ENCODE measurements around the gene SYNE2. TPM values are rescaled to one million over a fixed set of nuclear protein-coding genes. Genes with fewer than 3 reads are reported as not detected.

SYNE2 gene
- total RNA-seq, 1 donor from 2014 or later, result 5.7 TPM

DNA sequence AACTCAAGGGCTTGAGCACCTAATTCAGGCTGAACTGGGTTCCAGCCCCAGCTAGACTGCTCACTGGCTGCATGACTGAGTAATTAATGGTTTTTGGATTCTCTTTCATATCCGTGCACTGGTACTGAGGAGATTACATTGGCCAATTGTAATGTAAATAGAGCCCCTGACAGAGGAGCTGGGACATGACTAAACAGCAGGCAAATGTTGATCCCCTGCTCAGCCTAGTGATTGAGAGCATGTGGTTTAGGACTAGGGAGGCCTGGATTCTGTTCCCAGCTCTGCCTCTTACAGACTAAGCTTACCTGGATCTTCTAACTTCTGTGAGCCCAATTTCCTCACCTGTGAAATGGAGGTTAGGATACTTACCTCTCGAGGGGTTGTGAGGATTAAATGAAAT lies 237.1 kb downstream of the SYNE2 start:
- no peak for TF ChIP-seq EZH2 (IDR thresholded peaks at IDR 0.05; ENCODE audit: insufficient read depth, low read length)
- TF ChIP-seq, protein P1, sequence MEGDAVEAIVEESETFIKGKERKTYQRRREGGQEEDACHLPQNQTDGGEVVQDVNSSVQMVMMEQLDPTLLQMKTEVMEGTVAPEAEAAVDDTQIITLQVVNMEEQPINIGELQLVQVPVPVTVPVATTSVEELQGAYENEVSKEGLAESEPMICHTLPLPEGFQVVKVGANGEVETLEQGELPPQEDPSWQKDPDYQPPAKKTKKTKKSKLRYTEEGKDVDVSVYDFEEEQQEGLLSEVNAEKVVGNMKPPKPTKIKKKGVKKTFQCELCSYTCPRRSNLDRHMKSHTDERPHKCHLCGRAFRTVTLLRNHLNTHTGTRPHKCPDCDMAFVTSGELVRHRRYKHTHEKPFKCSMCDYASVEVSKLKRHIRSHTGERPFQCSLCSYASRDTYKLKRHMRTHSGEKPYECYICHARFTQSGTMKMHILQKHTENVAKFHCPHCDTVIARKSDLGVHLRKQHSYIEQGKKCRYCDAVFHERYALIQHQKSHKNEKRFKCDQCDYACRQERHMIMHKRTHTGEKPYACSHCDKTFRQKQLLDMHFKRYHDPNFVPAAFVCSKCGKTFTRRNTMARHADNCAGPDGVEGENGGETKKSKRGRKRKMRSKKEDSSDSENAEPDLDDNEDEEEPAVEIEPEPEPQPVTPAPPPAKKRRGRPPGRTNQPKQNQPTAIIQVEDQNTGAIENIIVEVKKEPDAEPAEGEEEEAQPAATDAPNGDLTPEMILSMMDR (IDR thresholded peaks at IDR 0.05; ENCODE audit: insufficient read depth, low read depth, low read length), result no peak
- Histone ChIP-seq H3K9ac (ENCODE audit: low read length) (no peak overlapping the region), H3K79me2 (ENCODE audit: insufficient read depth, low read length) (no peaks in the 10 kb centered on the region), H3K27me3 (ENCODE audit: insufficient read depth, low read length) (no peaks in the 10 kb centered on the region), H3K27ac (ENCODE audit: low read depth, low read length) (no peak overlapping the region), H3K36me3 (ENCODE audit: insufficient read depth, low read length) (no peaks in the 10 kb centered on the region), H3K4me3 (ENCODE audit: insufficient read depth, low read depth, low read length) (no peak overlapping the region), H3K4me1 (ENCODE audit: insufficient read depth, low read length) (no peaks in the 10 kb centered on the region), H4K20me1 (ENCODE audit: insufficient read depth, low read length) (no peaks in the 10 kb centered on the region), H3K4me2 (ENCODE audit: low read length) (no peak overlapping the region), H2AFZ (ENCODE audit: low read depth, low read length) (no peak overlapping the region), H3K9me3 (ENCODE audit: insufficient read depth, low read depth, low read length) (no peaks in the 10 kb centered on the region)
- no peak for DNase-seq (ENCODE audit: low read depth)
- H3K4me3 Mint-ChIP-seq (ENCODE audit: unreplicated experiment), result no peak overlapping the region
- H3K4me1 Mint-ChIP-seq (ENCODE audit: low read depth, unreplicated experiment), result peaks cover 4% of the 10 kb centered on the region
- FAIRE-seq, result no peak
- no peaks in the 10 kb centered on the region for H3K9me3 Mint-ChIP-seq (ENCODE audit: unreplicated experiment)
- H3K36me3 Mint-ChIP-seq (ENCODE audit: low read depth, unreplicated experiment), result no peaks in the 10 kb centered on the region
- H3K27me3 Mint-ChIP-seq (ENCODE audit: low read depth, unreplicated experiment), result no peaks in the 10 kb centered on the region
- H3K27ac Mint-ChIP-seq (ENCODE audit: unreplicated experiment), result no peak overlapping the region

GRCh38 chr14:64091217-64091616 lies 238.4 kb downstream of the SYNE2 start:
- no peak overlapping the region for H3K4me3 Mint-ChIP-seq (ENCODE audit: unreplicated experiment)
- H3K36me3 ChIP-seq (ENCODE audit: insufficient read depth, low read length), result no peaks in the 10 kb centered on the region
- H3K27me3 ChIP-seq (ENCODE audit: insufficient read depth, low read length), result no peaks in the 10 kb centered on the region
- peaks cover 10% of the 10 kb centered on the region for H3K4me1 Mint-ChIP-seq (ENCODE audit: low read depth, unreplicated experiment)
- no peak overlapping the region for H3K9ac ChIP-seq (ENCODE audit: low read length)
- no peak overlapping the region for H2AFZ ChIP-seq (ENCODE audit: low read depth, low read length)
- no peak for DNase-seq (ENCODE audit: low read depth)
- peaks cover 3% of the 10 kb centered on the region for H3K4me1 ChIP-seq (ENCODE audit: insufficient read depth, low read length)
- no peaks in the 10 kb centered on the region for H3K9me3 Mint-ChIP-seq (ENCODE audit: unreplicated experiment)
- no peaks in the 10 kb centered on the region for H3K9me3 ChIP-seq (ENCODE audit: insufficient read depth, low read depth, low read length)
- no peak overlapping the region for H3K4me2 ChIP-seq (ENCODE audit: low read length)
- no peak for FAIRE-seq
- no peaks in the 10 kb centered on the region for H3K36me3 Mint-ChIP-seq (ENCODE audit: low read depth, unreplicated experiment)
- H3K27ac Mint-ChIP-seq (ENCODE audit: unreplicated experiment), result no peak overlapping the region
- H3K27me3 Mint-ChIP-seq (ENCODE audit: low read depth, unreplicated experiment), result no peaks in the 10 kb centered on the region
- no peak overlapping the region for H3K27ac ChIP-seq (ENCODE audit: low read depth, low read length)
- no peaks in the 10 kb centered on the region for H4K20me1 ChIP-seq (ENCODE audit: insufficient read depth, low read length)
- TF ChIP-seq, protein P1 (IDR thresholded peaks at IDR 0.05; ENCODE audit: insufficient read depth, low read depth, low read length), result no peak
- no peak for TF ChIP-seq EZH2 (IDR thresholded peaks at IDR 0.05; ENCODE audit: insufficient read depth, low read length)
- H3K4me3 ChIP-seq (ENCODE audit: insufficient read depth, low read depth, low read length), result no peak overlapping the region
- H3K79me2 ChIP-seq (ENCODE audit: insufficient read depth, low read length), result no peaks in the 10 kb centered on the region

DNA sequence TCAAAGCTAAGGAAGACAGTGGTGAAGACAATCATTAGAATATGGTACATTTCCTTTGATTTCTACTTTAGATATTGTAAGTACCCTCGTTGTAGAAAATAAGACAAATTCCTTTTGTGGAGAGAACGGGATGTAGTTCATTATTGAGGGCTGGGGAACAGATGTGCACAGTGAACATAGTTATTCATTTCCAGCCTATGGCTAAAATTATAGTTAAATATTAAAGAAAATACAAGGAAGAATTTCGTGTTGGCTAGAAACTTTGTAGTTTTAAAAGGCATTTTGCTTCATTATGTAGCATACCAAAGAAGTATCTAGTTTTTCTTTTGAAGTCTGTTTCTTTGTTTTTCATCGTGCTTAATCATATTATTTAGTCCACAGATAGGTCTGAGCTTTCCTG lies 239.5 kb downstream of the SYNE2 start:
- peaks cover 10% of the 10 kb centered on the region for H3K4me1 Mint-ChIP-seq (ENCODE audit: low read depth, unreplicated experiment)
- no peaks in the 10 kb centered on the region for H3K9me3 Mint-ChIP-seq (ENCODE audit: unreplicated experiment)
- TF ChIP-seq EZH2 (IDR thresholded peaks at IDR 0.05; ENCODE audit: insufficient read depth, low read length), result no peak
- TF ChIP-seq, protein P1 (IDR thresholded peaks at IDR 0.05; ENCODE audit: insufficient read depth, low read depth, low read length), result no peak
- H3K4me3 ChIP-seq (ENCODE audit: insufficient read depth, low read depth, low read length), result no peak overlapping the region
- no peak overlapping the region for H2AFZ ChIP-seq (ENCODE audit: low read depth, low read length)
- DNase-seq (ENCODE audit: low read depth) (no peak), FAIRE-seq (no peak)
- no peaks in the 10 kb centered on the region for H3K36me3 ChIP-seq (ENCODE audit: insufficient read depth, low read length)
- H3K79me2 ChIP-seq (ENCODE audit: insufficient read depth, low read length), result no peaks in the 10 kb centered on the region
- no peaks in the 10 kb centered on the region for H3K9me3 ChIP-seq (ENCODE audit: insufficient read depth, low read depth, low read length)
- H3K4me2 ChIP-seq (ENCODE audit: low read length), result no peak overlapping the region
- no peaks in the 10 kb centered on the region for H3K27me3 Mint-ChIP-seq (ENCODE audit: low read depth, unreplicated experiment)
- H4K20me1 ChIP-seq (ENCODE audit: insufficient read depth, low read length), result no peaks in the 10 kb centered on the region
- no peak overlapping the region for H3K27ac Mint-ChIP-seq (ENCODE audit: unreplicated experiment)
- no peaks in the 10 kb centered on the region for H3K36me3 Mint-ChIP-seq (ENCODE audit: low read depth, unreplicated experiment)
- H3K9ac ChIP-seq (ENCODE audit: low read length), result no peak overlapping the region
- H3K27ac ChIP-seq (ENCODE audit: low read depth, low read length), result no peak overlapping the region
- peaks cover 3% of the 10 kb centered on the region for H3K4me1 ChIP-seq (ENCODE audit: insufficient read depth, low read length)
- H3K27me3 ChIP-seq (ENCODE audit: insufficient read depth, low read length), result no peaks in the 10 kb centered on the region
- no peak overlapping the region for H3K4me3 Mint-ChIP-seq (ENCODE audit: unreplicated experiment)

Data from astrocyte (in vitro differentiated cells and primary cell).